GM18502 (cell line): ENCODE measurements around the gene FOXP1.

Experiments used
- ATAC-seq: cut with Tn5 transposase; IDR thresholded peaks from one replicate; pipeline ENCODE4 v1.9.1; 2021; ENCODE audit warnings: mild to moderate bottlenecking; ENCODE audit not compliant: unreplicated experiment, poor library complexity

The FOXP1 gene

GRCh38 chr3:71389191-71389590 lies 194.3 kb downstream of the FOXP1 start:
- ATAC-seq: no peak

- ATAC-seq: no peak
Observed at GRCh38 chr3:71388535-71389120, 194.9 kb downstream of the FOXP1 start.

DNA sequence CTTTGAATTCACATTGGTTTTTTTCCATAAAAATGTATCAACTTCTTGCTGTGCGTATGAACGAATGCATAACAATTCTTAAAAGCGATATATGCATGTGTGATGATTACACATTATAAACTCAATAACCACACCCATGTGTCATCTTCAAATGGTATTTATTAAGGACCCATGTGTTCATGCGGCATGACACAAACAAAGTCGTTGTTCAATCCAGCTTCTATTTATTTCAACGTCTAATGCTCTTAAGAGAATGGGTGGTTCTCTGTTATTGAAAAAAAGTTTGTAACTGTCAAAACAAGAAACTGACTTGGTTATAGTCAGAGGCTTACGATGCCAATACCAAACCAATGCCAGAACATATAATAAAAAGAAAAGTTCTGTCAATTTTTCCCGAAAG lies 195.9 kb downstream of the FOXP1 start:
- ATAC-seq: no peak

DNA sequence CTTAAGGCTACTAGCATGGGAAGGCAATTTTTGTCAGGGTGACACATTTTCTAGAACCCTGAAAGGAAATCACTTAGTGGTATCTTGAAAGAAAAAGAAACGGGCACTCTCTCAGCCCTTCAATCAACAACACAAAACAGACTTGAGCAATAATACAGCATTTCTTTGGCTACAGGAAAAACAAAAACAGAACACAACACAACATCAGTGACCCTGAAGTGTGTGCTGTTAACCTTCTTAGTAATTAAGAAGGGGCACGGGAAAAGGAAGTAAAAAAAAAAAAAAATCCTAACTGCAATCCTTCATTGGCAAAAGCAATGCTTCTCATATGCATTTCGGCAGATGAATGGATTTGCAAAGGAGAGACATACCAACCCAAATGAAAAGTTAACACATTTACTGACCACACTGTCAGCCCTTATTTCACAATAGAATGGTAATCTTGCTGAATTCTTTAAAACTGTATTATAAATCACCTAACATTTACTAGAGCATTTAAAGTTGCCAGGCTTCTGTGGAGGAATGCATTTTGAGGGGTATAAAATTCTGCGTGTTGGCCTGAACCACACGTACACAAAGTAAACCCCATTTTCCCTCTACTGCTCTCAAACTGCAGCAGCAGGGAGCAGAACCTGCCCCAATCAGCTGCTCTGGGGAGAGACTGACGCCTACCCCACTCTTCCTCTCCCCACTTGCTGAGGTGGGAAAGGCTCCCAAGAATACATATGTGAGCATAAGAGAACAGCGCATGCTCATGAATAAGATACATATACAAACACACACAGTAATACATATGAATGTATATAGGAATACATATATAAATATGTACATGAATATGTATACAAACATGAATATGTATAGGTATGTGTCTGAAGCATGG lies 198.5 kb downstream of the FOXP1 start:
- ATAC-seq: no peak

- no peak for ATAC-seq
Observed at GRCh38 chr3:71384388-71384787, 199.1 kb downstream of the FOXP1 start.

DNA sequence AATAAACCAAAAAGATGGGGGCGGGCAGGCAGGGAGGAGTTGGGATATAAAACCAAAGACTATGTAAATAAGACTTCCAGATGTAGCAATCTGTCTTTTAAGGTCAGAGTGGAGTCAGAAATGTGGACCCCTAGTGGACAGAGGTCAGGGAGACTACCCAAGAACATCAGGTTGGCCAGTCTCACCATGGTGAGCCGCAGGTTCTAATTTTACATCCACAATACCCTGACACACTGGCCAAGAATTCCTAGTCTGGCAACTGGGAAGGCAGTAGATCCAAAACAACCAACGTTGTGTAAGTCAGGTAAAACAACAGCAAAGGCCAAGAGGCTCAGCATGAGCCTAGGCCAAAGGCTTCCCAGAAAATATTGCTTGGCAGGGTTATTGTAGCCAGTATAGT lies 203.4 kb downstream of the FOXP1 start:
- no peak for ATAC-seq

DNA sequence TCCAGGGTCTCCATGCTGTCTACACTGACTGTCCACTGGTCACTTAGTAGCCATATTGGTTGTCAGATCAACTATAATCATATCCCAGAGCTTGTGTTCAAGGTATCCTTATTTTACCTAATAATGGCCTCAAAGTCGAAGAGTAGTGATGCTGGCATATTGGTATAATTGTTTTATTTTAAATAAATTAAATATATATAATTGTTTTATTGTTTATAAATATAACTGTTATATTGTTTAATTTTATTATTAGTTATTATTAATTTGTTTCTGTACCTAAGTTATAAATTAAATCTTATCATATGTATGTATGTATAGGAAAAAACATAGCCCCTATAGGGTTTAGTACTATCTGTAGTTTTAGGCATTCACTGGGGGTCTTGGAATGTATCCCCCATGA lies 205.0 kb downstream of the FOXP1 start:
- ATAC-seq: no peak

DNA sequence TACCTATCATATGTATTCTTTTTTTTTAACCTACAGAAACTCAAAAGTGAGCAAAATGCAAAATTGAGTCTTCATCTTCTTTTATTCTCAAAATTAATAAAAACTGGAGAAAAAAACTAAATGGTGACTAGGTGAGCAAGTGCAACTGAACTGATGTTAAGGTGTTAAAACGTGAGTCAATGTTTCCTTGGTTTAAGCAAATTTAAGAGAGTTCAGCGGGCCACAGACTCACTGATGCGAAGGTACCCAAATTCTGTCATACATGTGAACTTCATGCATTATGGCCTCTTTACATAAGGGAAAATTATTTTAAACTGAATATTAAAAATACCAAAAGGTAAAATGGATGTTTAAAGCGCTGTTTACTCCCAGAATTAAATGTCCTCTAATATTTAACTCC lies 206.6 kb downstream of the FOXP1 start:
- no peak for ATAC-seq

DNA sequence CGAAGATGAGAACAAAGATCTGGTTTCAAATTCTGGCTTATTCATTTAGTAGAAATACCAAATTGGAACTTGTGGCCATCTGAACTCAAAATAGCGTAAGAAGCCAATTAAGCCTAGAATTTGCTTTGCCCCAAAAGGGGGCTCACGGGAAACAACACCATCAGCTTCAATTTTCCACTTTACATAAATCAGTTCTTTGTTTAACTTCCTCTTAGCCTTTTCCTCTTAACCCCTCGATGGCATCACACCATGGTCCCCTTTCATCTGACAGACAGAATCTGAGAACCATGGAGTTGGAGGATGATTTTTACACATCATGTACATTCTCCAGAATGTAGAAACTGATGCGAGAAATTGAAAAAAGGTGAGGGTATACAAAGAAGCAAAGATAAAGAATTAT lies 207.0 kb downstream of the FOXP1 start:
- ATAC-seq: no peak

DNA sequence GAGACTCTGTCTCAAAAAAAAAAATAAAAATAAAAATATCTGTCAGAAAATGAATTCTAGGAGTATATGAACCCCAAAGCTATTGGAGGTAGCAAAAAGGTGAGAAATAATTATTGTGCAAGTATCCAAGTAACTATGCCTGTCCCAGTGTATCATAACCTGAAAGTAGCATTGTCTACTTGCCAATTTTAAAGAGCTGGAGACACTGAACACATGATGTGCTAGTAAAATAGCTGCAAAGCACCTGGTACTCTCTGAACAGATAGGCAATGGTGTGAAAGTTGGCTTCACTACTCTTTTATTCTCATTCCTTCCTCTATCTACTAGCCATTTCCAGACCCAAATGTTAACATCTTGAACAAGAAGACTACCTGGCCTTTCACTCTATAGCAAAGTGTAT lies 208.9 kb downstream of the FOXP1 start:
- no peak for ATAC-seq

- no peak for ATAC-seq
Observed at GRCh38 chr3:71372911-71373637, 210.5 kb downstream of the FOXP1 start.

GRCh38 chr3:71372241-71372768 lies 211.2 kb downstream of the FOXP1 start:
- no peak for ATAC-seq

GRCh38 chr3:71371282-71371681 lies 212.2 kb downstream of the FOXP1 start:
- ATAC-seq: no peak

GRCh38 chr3:71370467-71370866 lies 213.1 kb downstream of the FOXP1 start:
- ATAC-seq: no peak

DNA sequence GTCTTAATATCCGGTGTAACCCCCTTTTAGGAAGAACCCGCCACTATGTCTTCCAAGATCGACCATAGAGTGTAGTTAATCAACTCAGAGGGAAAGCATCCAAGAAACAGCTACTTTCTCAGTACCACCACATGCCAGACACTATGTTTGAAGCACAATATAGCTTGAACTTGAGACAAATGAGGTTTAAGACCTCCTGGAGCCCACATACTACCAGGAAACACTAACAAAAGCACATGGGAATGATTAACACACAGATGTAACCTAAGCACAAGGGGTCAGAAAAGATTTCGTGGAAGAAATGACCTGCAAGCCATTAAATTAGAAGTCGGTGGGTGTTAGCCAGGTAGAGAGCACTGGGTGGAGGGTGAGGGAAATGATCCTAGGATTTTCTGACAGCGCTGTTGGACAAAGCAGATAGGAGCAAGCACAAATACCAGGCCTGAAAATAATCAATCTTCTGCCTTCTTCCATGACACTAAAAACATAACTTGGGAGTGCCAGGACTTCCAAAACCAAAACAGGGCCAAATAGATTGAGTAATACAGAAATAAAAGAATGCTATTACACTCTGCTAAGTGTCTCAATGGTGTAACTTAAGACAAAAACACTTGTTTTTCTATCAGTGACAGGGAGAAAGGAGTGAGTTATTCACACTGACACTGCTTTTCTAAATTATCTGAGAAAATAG lies 213.7 kb downstream of the FOXP1 start:
- ATAC-seq: no peak

GRCh38 chr3:71366988-71367604 lies 216.4 kb downstream of the FOXP1 start:
- no peak for ATAC-seq

DNA sequence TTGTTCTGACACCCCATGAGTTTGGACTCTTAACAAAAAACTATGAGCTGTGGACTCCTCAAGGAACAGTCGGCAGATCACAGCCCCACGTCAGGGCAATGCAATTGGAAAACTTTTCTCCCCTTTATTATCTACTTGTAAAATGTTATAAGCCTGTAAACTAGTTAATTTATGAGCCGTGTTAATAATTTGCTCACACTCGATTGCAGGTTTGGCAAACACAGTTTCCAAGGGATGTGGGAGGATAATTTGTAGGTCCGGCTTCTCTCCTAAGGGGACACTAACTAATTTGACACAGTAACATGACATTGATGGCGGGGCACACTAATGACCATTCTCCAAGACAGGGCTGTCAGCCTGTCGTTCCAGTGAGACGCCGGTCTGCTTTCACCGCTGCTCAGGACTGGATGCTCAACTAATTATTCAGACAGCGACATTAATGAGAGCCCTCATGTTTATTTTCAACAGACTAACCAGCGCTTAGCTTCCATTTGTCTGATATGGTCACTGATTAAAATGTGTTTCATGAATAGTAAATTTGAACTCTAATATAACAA lies 222.1 kb downstream of the FOXP1 start:
- ATAC-seq: no peak

GRCh38 chr3:71360764-71361163 lies 222.8 kb downstream of the FOXP1 start:
- peak; percentile 90 for ATAC-seq

DNA sequence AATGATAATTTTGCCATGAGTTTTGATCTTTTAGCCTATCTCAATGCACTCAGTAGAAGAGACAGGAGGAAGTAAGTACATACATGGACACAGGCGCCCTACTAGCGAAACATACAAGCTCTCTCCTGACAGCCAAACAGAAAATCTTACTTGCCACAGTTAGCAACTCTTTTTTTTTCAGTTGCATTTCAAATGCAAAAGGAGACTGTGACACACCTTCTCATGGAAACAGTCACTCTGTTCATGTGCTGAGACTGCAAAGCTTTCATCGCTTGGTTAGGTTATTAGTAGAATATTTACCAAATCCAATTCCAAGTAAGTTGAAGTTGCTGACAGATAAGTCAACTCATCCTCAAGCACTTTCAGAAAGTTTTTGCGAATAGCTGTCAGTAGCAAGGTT lies 223.3 kb downstream of the FOXP1 start:
- peak; percentile 34 for ATAC-seq

- peak; percentile 36 for ATAC-seq
Observed at GRCh38 chr3:71358243-71358642, 225.3 kb downstream of the FOXP1 start.
